HG03159 (cell line): ENCODE measurements around the gene NUCB1.

ENCODE experiments used
- ATAC-seq: cut with Tn5 transposase; IDR thresholded peaks from one replicate; pipeline ENCODE4 v1.9.1; 2021; ENCODE audit warnings: mild to moderate bottlenecking, moderate library complexity; ENCODE audit not compliant: unreplicated experiment

Gene NUCB1

DNA sequence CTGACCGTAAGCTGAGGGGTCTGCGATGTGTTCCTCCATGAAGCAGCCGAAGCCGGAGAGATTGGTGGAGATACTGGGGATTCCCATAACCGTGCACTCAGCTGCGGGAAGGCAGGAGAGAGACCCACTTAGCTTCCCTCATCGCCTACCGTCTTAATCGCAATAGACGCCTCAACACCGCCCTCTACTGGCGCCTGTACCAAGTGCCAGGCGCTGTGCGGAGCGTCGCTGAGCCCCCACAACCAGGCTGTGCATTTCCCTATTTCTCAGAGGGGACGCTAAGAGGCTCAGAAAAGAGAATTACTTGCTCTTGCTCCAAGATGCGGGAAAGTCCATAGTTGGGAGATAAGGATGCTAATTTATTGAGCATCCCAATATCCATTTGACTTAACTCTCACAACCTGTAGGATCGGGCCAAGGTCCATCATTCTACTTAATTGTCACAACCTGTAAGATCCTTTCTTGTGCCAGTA lies 70.8 kb downstream of the NUCB1 start:
- ATAC-seq: no peak
